K562 (cell line): Measurements from ENCODE around the gene SLC17A9. TPM values are rescaled to one million over a fixed set of nuclear protein-coding genes. Genes with fewer than 3 reads are reported as not detected.

Source experiments
- ATAC-seq: fragments of 200-7000 bp; cut with Tn5 transposase; 3 replicates; pipeline ENCODE4 v1.9.1; 2020; ENCODE audit warnings: moderate library complexity
- BruUV-seq: library from RNA; stranded (reverse); fragments of 400-500 nt; replicated peaks from 2 replicates; lab custom pipeline; 2021; lab: Mats Ljungman, UMichigan
- CTCF ChIA-PET: fragments of 300-600 bp; formaldehyde crosslinking; extraction: SDS; loops from one replicate; lab custom pipeline; 2021; ENCODE audit warnings: low intra/inter-chr PET ratio; lab: Yijun Ruan, JAX
- POLR2A ChIA-PET: fragments of 300-600, 350-650 bp; sonication (Branson Sonifier 250); formaldehyde crosslinking; extraction: SDS; loops from one replicate; lab custom pipeline; 2021; ENCODE audit warnings: antibody characterized with exemption, inconsistent platforms; lab: Yijun Ruan, JAX
- DNase-seq, 4 experiments: peaks; one replicate each; pipeline versions ENCODE4 v3.0.0 to v3.0.0-alpha.2; 2011 to 2018; ENCODE audit warnings: low spot score in 3 of 4, mixed read lengths in 3 of 4; ENCODE audit errors: extremely low read depth in 1 of 4
- FAIRE-seq: peaks from 2 replicates; lab custom pipeline; 2011; peaks lifted over from hg19 to GRCh38; lab: Jason Lieb, UNC
- H2AFZ ChIP-seq: 2 replicates; pipeline ENCODE4 v1.6.0; 2011; ENCODE audit warnings: low read depth, low read length, control low read depth, inconsistent platforms
- H3K27ac ChIP-seq: fragments of 200-600 bp; 3 replicates; pipeline ENCODE4 v1.8.0; 2011; ENCODE audit warnings: low read depth, mild to moderate bottlenecking, control low read depth, inconsistent platforms, low read length, moderate library complexity, mixed read lengths; ENCODE audit errors: extremely low read depth
- H3K27me3 ChIP-seq, 2 experiments: fragments of 300-600 bp in 1 of 2; 2 replicates in 1 of 2; 3 replicates in 1 of 2; pipeline versions ENCODE4 v1.6.0 to v1.8.0; 2011; ENCODE audit warnings: inconsistent platforms in 2 of 2, low read length in 2 of 2, mild to moderate bottlenecking in 1 of 2, mixed read lengths in 1 of 2, moderate library complexity in 1 of 2; ENCODE audit not compliant: control insufficient read depth in 2 of 2, insufficient read depth in 2 of 2
- H3K36me3 ChIP-seq: fragments of 300-600 bp; 3 replicates; pipeline ENCODE4 v1.8.0; 2011; ENCODE audit warnings: mild to moderate bottlenecking, low read length, inconsistent platforms; ENCODE audit not compliant: control insufficient read depth, insufficient read depth
- H3K4me1 ChIP-seq, 2 experiments: fragments of 200-600 bp in 1 of 2; replicated peaks in 1 of 2; 2 replicates in 1 of 2; 3 replicates in 1 of 2; pipeline versions ENCODE4 v1.5.1 to v1.8.0; 2011; ENCODE audit warnings: inconsistent platforms in 2 of 2, low read length in 2 of 2, mild to moderate bottlenecking in 1 of 2, mixed read lengths in 1 of 2, moderate library complexity in 1 of 2; ENCODE audit not compliant: control insufficient read depth in 2 of 2, insufficient read depth in 2 of 2
- H3K4me2 ChIP-seq: 2 replicates; pipeline ENCODE4 v1.6.1; 2011; ENCODE audit warnings: low read length, control low read depth, inconsistent platforms, mixed read lengths; ENCODE audit not compliant: insufficient read depth
- H3K4me3 ChIP-seq: fragments of 200-600 bp; sonication (generic), shearing (Covaris generic); 2 replicates; pipeline ENCODE4 v1.5.1; 2016; ENCODE audit warnings: control low read depth, inconsistent platforms
- H3K79me2 ChIP-seq: fragments of 200-600 bp; 3 replicates; pipeline ENCODE4 v1.8.0; 2011; ENCODE audit warnings: low read length, inconsistent platforms; ENCODE audit not compliant: control insufficient read depth, insufficient read depth
- H3K9ac ChIP-seq, 2 experiments: 2 replicates each; pipeline versions ENCODE4 v1.6.0 to v1.6.1; 2011; ENCODE audit warnings: low read depth in 2 of 2, low read length in 2 of 2, control low read depth in 1 of 2, inconsistent platforms in 1 of 2, mild to moderate bottlenecking in 1 of 2, mixed read lengths in 1 of 2; ENCODE audit not compliant: insufficient read depth in 1 of 2
- H3K9me1 ChIP-seq: one replicate; pipeline ENCODE4 v1.6.0; 2011; ENCODE audit warnings: inconsistent platforms, mild to moderate bottlenecking, low read length, moderate library complexity; ENCODE audit not compliant: control insufficient read depth, insufficient read depth
- H3K9me3 ChIP-seq: replicated peaks from 2 replicates; pipeline ENCODE4 v1.5.1; 2011; ENCODE audit warnings: low read depth, low read length, inconsistent platforms; ENCODE audit not compliant: control insufficient read depth, insufficient read depth
- H4K20me1 ChIP-seq: replicated peaks from 2 replicates; pipeline ENCODE4 v1.6.1; 2011; ENCODE audit warnings: low read length, inconsistent platforms, mixed read lengths; ENCODE audit not compliant: control insufficient read depth, insufficient read depth
- C11orf30 ChIP-seq: fragments of 450-650 bp; IDR thresholded peaks from 2 replicates; pipeline ENCODE4 v1.6.1; 2016; ENCODE audit warnings: low read depth, mild to moderate bottlenecking
- CXXC5 ChIP-seq: fragments of 250-450 bp; sonication (Bioruptor Pico); IDR thresholded peaks from 2 replicates; pipeline ENCODE4 v1.8.0; 2022; ENCODE audit warnings: inconsistent platforms, mild to moderate bottlenecking, moderate library complexity
- FOXK2 ChIP-seq, 2 experiments: fragments of 450-650 bp; IDR thresholded peaks in 1 of 2; conservative IDR thresholded peaks in 1 of 2; 2 replicates each; pipeline ENCODE4 v1.6.1; 2016; ENCODE audit warnings: low read depth in 2 of 2, mild to moderate bottlenecking in 1 of 2
- MAZ ChIP-seq, 2 experiments: fragments of 450-650 bp in 1 of 2; sonication (generic) in 1 of 2; formaldehyde crosslinking; IDR thresholded peaks in 1 of 2; conservative IDR thresholded peaks in 1 of 2; 2 replicates each; pipeline versions ENCODE4 v1.4.0 to v1.5.0; 2020; ENCODE audit warnings: mild to moderate bottlenecking in 1 of 2, missing genetic modification reagents in 1 of 2
- MYC ChIP-seq, 2 experiments: fragments of 250-450 bp in 1 of 2; sonication (Bioruptor Pico) in 1 of 2; IDR thresholded peaks; 2 replicates each; pipeline versions ENCODE4 v1.5.1 to v1.6.1; 2012 to 2021; ENCODE audit warnings: low read depth in 2 of 2, borderline replicate concordance in 1 of 2, improper control_type of control experiment in 1 of 2, low read length in 1 of 2, mild to moderate bottlenecking in 1 of 2, moderate library complexity in 1 of 2
- NRF1 ChIP-seq, 2 experiments: fragments of 450-650 bp; IDR thresholded peaks in 1 of 2; conservative IDR thresholded peaks in 1 of 2; 2 replicates each; pipeline ENCODE4 v1.6.1; 2014; ENCODE audit warnings: mild to moderate bottlenecking in 2 of 2
- PCBP1 ChIP-seq: fragments of 200-400 bp; formaldehyde crosslinking; IDR thresholded peaks from 2 replicates; pipeline ENCODE4 v1.6.1; 2018; ENCODE audit warnings: mild to moderate bottlenecking, low read depth, low read length; ENCODE audit not compliant: poor library complexity, severe bottlenecking
- RCOR1 ChIP-seq, 2 experiments: IDR thresholded peaks; 2 replicates each; pipeline ENCODE4 v1.6.1; 2012; ENCODE audit warnings: low read depth in 2 of 2, low read length in 2 of 2, borderline replicate concordance in 1 of 2, improper control_type of control experiment in 1 of 2
- TEAD4 ChIP-seq, 2 experiments: sonication (generic) in 1 of 2; formaldehyde crosslinking in 1 of 2; IDR thresholded peaks; 2 replicates each; pipeline versions ENCODE4 v1.6.1 to v1.8.0; 2012 to 2022; ENCODE audit warnings: borderline replicate concordance in 1 of 2, inconsistent platforms in 1 of 2, low read length in 1 of 2, mild to moderate bottlenecking in 1 of 2, missing genetic modification reagents in 1 of 2
- TFAP4 ChIP-seq: sonication (generic); formaldehyde crosslinking; IDR thresholded peaks from 2 replicates; pipeline ENCODE4 v1.8.0; 2022; ENCODE audit warnings: missing genetic modification reagents, mild to moderate bottlenecking, moderate library complexity, borderline replicate concordance
- YY1 ChIP-seq, 3 experiments: IDR thresholded peaks; 2 replicates each; pipeline ENCODE4 v1.6.1; 2011; ENCODE audit warnings: low read length in 2 of 3, mild to moderate bottlenecking in 2 of 3, moderate library complexity in 2 of 3, borderline replicate concordance in 1 of 3, control low read depth in 1 of 3, low read depth in 1 of 3; ENCODE audit not compliant: insufficient read depth in 3 of 3, insufficient replicate concordance in 2 of 3, control insufficient read depth in 1 of 3, insufficient read length in 1 of 3; ENCODE audit errors: extremely low read depth in 1 of 3
- ZNF436 ChIP-seq: fragments of 250-450, 450-650 bp; sonication (Bioruptor Pico); formaldehyde crosslinking; IDR thresholded peaks from 2 replicates; pipeline ENCODE4 v1.7.0; 2020; ENCODE audit warnings: mild to moderate bottlenecking
- WGBS: fragments of 100-300 bp; shearing (Covaris generic); methylation state at CpG from one replicate; pipeline ENCODE4 v1.1.6; 2016; ENCODE audit warnings: low coverage, mixed read lengths; ENCODE audit not compliant: insufficient coverage; ENCODE audit errors: missing lambda C conversion rate; 5-methylcytosine and 5-hydroxymethylcytosine counted together
- in situ Hi-C: fragments of 300-500 bp; cut with MboI; formaldehyde crosslinking; loops from 4 replicates; pipeline ENCODE4 v1.15.0; 2018; ENCODE audit warnings: inconsistent platforms, mixed read lengths
- intact Hi-C: fragments of 100-400 bp; cut with micrococcal nuclease; formaldehyde crosslinking; loops from 2 replicates; pipeline ENCODE4 v1.14.2; 2022
- polyA plus RNA-seq, 8 experiments: library from polyadenylated mRNA; depleted of rRNA in 4 of 8; stranded (reverse) in 5 of 8; unstranded in 3 of 8; fragments of >200 nt; fragmentation: Nextera tagmentation in 2 of 8; fragmentation: Illumina TruSeq in 1 of 8; extraction: Ambion mirVana in 2 of 8; extraction: Trizol in 1 of 8; gene quantifications; 2 replicates each; pipeline versions ENCODE4 v1.2.1 to v1.2.3, GENCODE V29; 2011 to 2014; ENCODE audit warnings: inconsistent platforms in 1 of 8, missing spikeins in 1 of 8
- total RNA-seq, 7 experiments: library from RNA; depleted of rRNA in 6 of 7; stranded (reverse); fragments of >200 nt in 6 of 7; fragmentation: Illumina TruSeq in 2 of 7; extraction: Trizol in 2 of 7; gene quantifications; 2 replicates each; pipeline versions ENCODE4 v1.2.1 to v1.2.3, GENCODE V29; 2011 to 2021; ENCODE audit warnings: low replicate concordance in 1 of 7

Gene SLC17A9
- total and polyA plus RNA-seq, 9 of the 15 experiments (the other 6 are each of a cell fraction or from before 2014, with no cell fraction given), result 0.04 to 0.31 TPM; not detected in 7

- TF ChIP-seq TFAP4 (CRISPR knock-in tag), result no peak
Observed at GRCh38 chr20:63008541-63009044, 56.1 kb downstream of the SLC17A9 start (continued).

GRCh38 chr20:63009045-63009961 lies 56.8 kb downstream of the SLC17A9 start:
- 7% methylated on average over 41 of the region's 54 CpGs for WGBS
- ATAC-seq, result peak; percentile 99
- ChIA-PET CTCF (interaction anchor here (0.7 to 3.4 kb wide), 6 partner anchors 37 to 341 kb away, joined by 5 to 30 read pairs (median 12); no protein-coding TSS in a partner anchor), POLR2A (interaction anchor here (0.6 to 1.0 kb wide), 3 partner anchors 16 to 186 kb away, joined by 3 to 4 read pairs (median 3); no protein-coding TSS in a partner anchor)
- DNase-seq, result peak; percentile 85 to 91 (median 86)
- Histone ChIP-seq H3K27me3 (peaks cover 35 to 54% of the 10 kb centered on the region in 2 experiments), H3K9me1 (no peaks in the 10 kb centered on the region), H3K79me2 (no peaks in the 10 kb centered on the region), H3K4me1 (peaks cover 5 to 37% of the 10 kb centered on the region in 2 experiments; a peak in 3 of 5 replicates), H2AFZ (no peak overlapping the region), H3K27ac (no peak overlapping the region), H3K4me3 (no peak overlapping the region), H3K9me3 (0 out of 2 replicates have a peak, but pooled peaks cover 3% of the 10 kb centered on the region), H3K4me2 (0 out of 2 replicates have a peak overlapping the region, but pooled peaks have one; percentile 16), H3K36me3 (no peaks in the 10 kb centered on the region), H3K9ac (peak overlapping the region in 1 of 2 experiments; percentile 56; a peak in 2 of 4 replicates), H4K20me1 (no peaks in the 10 kb centered on the region; the same call in 1 of the 2 replicates)
- in situ Hi-C loops, result no loop called here
- no TSS peak for BruUV-seq
- intact Hi-C loops, result loop anchor here (1.0 to 5.0 kb wide), 3 partner anchors 37 to 187 kb away; no protein-coding TSS in a partner anchor
- FAIRE-seq, result peak; percentile 83
- TF ChIP-seq FOXK2 (conservative IDR thresholded peaks at IDR 0.05 in 1 of 2, IDR thresholded peaks at IDR 0.05 in 1 of 2; ENCODE audit: low read depth in 2 of 2) (no peak), ZNF436 (CRISPR knock-in tag) (no peak), MYC (IDR thresholded peaks at IDR 0.05; ENCODE audit: low read depth, low read length) (0 out of 2 replicates have a peak, but pooled peaks have one; percentile 24), MYC (CRISPR knock-in tag; IDR thresholded peaks at IDR 0.05; ENCODE audit: borderline replicate concordance, low read depth) (no peak), NRF1 (conservative IDR thresholded peaks at IDR 0.05 in 1 of 2, IDR thresholded peaks at IDR 0.05 in 1 of 2) (peak; percentile 85 to 86), PCBP1 (peak; percentile 94), RCOR1 (IDR thresholded peaks at IDR 0.05; ENCODE audit: borderline replicate concordance in 1 of 2, low read depth in 2 of 2, low read length in 2 of 2) (0 out of 4 replicates have a peak, but pooled peaks of 1 of the 2 experiments have one; percentile 24), TFAP4 (CRISPR knock-in tag) (peak; percentile 38; the same call in 1 of the 2 replicates), C11orf30 (no peak), TEAD4 (IDR thresholded peaks at IDR 0.05; ENCODE audit: low read length) (0 out of 2 replicates have a peak, but pooled peaks have one; percentile 22), TEAD4 (CRISPR knock-in tag; IDR thresholded peaks at IDR 0.05; ENCODE audit: borderline replicate concordance) (no peak), YY1 (IDR thresholded peaks at IDR 0.05; ENCODE audit: borderline replicate concordance in 1 of 3, control insufficient read depth in 1 of 3, extremely low read depth in 1 of 3, insufficient read depth in 3 of 3, insufficient read length in 1 of 3, insufficient replicate concordance in 2 of 3, low read depth in 1 of 3, low read length in 2 of 3) (peak in 2 of 3 experiments; percentile 40 to 43), MAZ (CRISPR knock-in tag; conservative IDR thresholded peaks at IDR 0.05 in 1 of 2, IDR thresholded peaks at IDR 0.05 in 1 of 2) (peak; percentile 53 to 94), CXXC5 (CRISPR knock-in tag) (peak; percentile 20; the same call in 1 of the 2 replicates)
